ENCODE results near the gene MAPK10. TPM values are rescaled to one million over a fixed set of nuclear protein-coding genes. Genes with fewer than 3 reads are reported as not detected.
"Not testable (repeated sequence)": the region's sequence is repeated elsewhere in the genome, so short reads cannot be mapped to it uniquely, and the experiment has no call there.

The MAPK10 gene
- total RNA-seq, 1 experiment from 2014 or later = 3.6 TPM

GRCh38 chr4:86334020-86334750 lies 25.7 kb downstream of the MAPK10 start:
- CTCF ChIA-PET = no interaction called here
- no peak overlapping the region for H3K4me3 Mint-ChIP-seq (ENCODE audit: low read depth, unreplicated experiment)
- no peak for DNase-seq
- no TSS peak for BruUV-seq (replicated peaks)
- H3K27me3 Mint-ChIP-seq (ENCODE audit: unreplicated experiment) = no peaks in the 10 kb centered on the region
- no peak overlapping the region for H3K27ac Mint-ChIP-seq (ENCODE audit: unreplicated experiment)
- no peaks in the 10 kb centered on the region for H3K4me1 Mint-ChIP-seq (ENCODE audit: low read depth, unreplicated experiment)
- TF ChIP-seq, protein P1, sequence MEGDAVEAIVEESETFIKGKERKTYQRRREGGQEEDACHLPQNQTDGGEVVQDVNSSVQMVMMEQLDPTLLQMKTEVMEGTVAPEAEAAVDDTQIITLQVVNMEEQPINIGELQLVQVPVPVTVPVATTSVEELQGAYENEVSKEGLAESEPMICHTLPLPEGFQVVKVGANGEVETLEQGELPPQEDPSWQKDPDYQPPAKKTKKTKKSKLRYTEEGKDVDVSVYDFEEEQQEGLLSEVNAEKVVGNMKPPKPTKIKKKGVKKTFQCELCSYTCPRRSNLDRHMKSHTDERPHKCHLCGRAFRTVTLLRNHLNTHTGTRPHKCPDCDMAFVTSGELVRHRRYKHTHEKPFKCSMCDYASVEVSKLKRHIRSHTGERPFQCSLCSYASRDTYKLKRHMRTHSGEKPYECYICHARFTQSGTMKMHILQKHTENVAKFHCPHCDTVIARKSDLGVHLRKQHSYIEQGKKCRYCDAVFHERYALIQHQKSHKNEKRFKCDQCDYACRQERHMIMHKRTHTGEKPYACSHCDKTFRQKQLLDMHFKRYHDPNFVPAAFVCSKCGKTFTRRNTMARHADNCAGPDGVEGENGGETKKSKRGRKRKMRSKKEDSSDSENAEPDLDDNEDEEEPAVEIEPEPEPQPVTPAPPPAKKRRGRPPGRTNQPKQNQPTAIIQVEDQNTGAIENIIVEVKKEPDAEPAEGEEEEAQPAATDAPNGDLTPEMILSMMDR (IDR thresholded peaks at IDR 0.05; ENCODE audit: unreplicated experiment) = no peak
- no peaks in the 10 kb centered on the region for H3K9me3 Mint-ChIP-seq (ENCODE audit: low read depth, unreplicated experiment)
- H3K36me3 Mint-ChIP-seq (ENCODE audit: insufficient read depth, unreplicated experiment) = no peaks in the 10 kb centered on the region
- intact Hi-C loops (cut with micrococcal nuclease; ENCODE audit: unreplicated experiment) = no loop called here

DNA sequence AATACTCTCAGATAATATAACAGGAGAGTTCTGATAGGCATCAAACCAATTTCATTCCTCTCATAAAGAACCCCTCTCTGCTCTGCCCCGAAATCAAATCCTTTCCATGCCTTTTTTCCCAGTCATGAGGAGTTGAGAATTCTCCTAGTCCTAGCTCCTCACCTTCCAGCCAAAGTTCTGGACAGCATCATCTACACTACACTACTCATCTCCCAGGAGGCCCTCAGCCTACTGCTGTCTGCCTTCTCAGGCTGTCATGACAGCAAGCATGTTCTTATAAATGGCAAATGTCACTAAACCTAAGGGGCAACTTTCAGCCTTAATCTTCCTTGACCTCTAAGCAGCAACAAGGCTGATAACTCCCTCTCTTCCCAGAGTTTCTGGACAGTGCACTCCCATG lies 26.6 kb downstream of the MAPK10 start:
- CTCF ChIA-PET = no interaction called here
- DNase-seq = no peak
- no TSS peak for BruUV-seq (replicated peaks)
- intact Hi-C loops (cut with micrococcal nuclease; ENCODE audit: unreplicated experiment) = no loop called here
- Mint-ChIP-seq H3K9me3 (ENCODE audit: low read depth, unreplicated experiment) (no peaks in the 10 kb centered on the region), H3K4me3 (ENCODE audit: low read depth, unreplicated experiment) (no peak overlapping the region), H3K4me1 (ENCODE audit: low read depth, unreplicated experiment) (no peaks in the 10 kb centered on the region), H3K27ac (ENCODE audit: unreplicated experiment) (no peak overlapping the region), H3K27me3 (ENCODE audit: unreplicated experiment) (no peaks in the 10 kb centered on the region), H3K36me3 (ENCODE audit: insufficient read depth, unreplicated experiment) (no peaks in the 10 kb centered on the region)
- TF ChIP-seq, protein P1 (IDR thresholded peaks at IDR 0.05; ENCODE audit: unreplicated experiment) = no peak

DNA sequence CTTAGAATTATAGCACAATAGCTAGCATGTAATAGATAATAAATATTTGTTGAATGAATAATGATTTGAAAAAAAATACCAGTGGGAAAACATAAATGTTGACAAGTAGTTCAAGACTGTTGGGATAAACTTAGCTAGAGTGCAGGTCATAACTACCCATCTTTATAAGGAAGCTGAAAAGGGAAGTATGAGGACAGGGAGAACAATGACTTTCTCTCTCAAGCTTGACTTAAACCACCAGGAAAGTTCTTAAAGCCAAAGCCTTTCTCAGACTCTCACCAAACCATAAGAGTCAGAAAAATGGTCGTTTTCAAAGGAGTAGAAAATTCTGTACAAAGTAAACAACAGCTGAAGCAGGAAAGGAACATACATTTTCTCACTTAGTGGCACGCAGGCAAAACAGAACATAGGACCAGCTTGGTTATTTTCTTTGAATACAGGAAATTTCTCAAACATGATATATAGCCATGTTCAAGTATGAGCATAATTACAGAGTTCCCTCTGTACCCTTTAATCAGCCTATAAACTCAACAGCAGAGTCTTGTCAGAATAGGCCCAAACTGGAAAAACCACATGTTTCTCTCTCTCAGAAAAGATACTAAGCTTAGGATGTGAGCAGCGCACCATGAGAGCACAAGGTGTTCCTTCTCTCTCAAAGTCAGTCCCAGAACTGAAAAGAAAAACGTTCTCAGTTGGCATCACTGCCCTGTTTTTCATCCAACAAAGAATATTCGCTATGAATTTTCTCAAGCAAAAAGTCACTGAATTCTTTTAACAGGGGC lies 28.7 kb downstream of the MAPK10 start:
- Mint-ChIP-seq H3K4me1 (ENCODE audit: low read depth, unreplicated experiment) (no peaks in the 10 kb centered on the region), H3K4me3 (ENCODE audit: low read depth, unreplicated experiment) (no peak overlapping the region), H3K27ac (ENCODE audit: unreplicated experiment) (no peak overlapping the region), H3K9me3 (ENCODE audit: low read depth, unreplicated experiment) (no peaks in the 10 kb centered on the region), H3K36me3 (ENCODE audit: insufficient read depth, unreplicated experiment) (no peaks in the 10 kb centered on the region), H3K27me3 (ENCODE audit: unreplicated experiment) (no peaks in the 10 kb centered on the region)
- intact Hi-C loops (cut with micrococcal nuclease; ENCODE audit: unreplicated experiment) = no loop called here
- TF ChIP-seq, protein P1 (IDR thresholded peaks at IDR 0.05; ENCODE audit: unreplicated experiment) = no peak
- DNase-seq = no peak
- CTCF ChIA-PET = no interaction called here
- no TSS peak for BruUV-seq (replicated peaks)

- CTCF ChIA-PET; intact Hi-C loops (cut with micrococcal nuclease; ENCODE audit: unreplicated experiment); H3K4me1 Mint-ChIP-seq (ENCODE audit: low read depth, unreplicated experiment); H3K27me3 Mint-ChIP-seq (ENCODE audit: unreplicated experiment); H3K4me3 Mint-ChIP-seq (ENCODE audit: low read depth, unreplicated experiment); H3K36me3 Mint-ChIP-seq (ENCODE audit: insufficient read depth, unreplicated experiment); DNase-seq; H3K9me3 Mint-ChIP-seq (ENCODE audit: low read depth, unreplicated experiment); BruUV-seq (replicated peaks); H3K27ac Mint-ChIP-seq (ENCODE audit: unreplicated experiment): not testable (repeated sequence)
Measured at GRCh38 chr4:86330411-86330810, 29.4 kb downstream of the MAPK10 start.

DNA sequence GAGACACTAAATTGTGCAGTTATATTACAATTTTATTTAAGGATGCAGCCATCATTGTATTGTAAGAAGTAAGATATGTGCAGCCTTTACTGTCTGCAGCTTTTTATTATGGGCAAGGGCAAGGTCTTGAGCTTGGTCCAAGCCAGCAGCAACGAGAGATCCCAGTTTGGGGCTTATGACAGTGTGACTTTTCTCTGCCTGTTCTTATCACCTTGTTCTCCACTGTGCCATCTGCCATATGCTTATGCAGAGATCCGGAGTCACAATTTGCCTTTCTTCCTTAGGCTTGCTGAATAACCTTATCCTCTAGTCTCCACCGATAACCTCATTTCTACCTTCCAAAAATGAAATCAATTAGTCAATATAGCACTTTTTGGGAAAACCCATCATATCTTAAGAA lies 30.4 kb downstream of the MAPK10 start:
- Mint-ChIP-seq H3K4me1 (ENCODE audit: low read depth, unreplicated experiment) (no peaks in the 10 kb centered on the region), H3K27me3 (ENCODE audit: unreplicated experiment) (no peaks in the 10 kb centered on the region), H3K36me3 (ENCODE audit: insufficient read depth, unreplicated experiment) (no peaks in the 10 kb centered on the region), H3K4me3 (ENCODE audit: low read depth, unreplicated experiment) (no peak overlapping the region), H3K27ac (ENCODE audit: unreplicated experiment) (no peak overlapping the region), H3K9me3 (ENCODE audit: low read depth, unreplicated experiment) (no peaks in the 10 kb centered on the region)
- CTCF ChIA-PET = no interaction called here
- no peak for DNase-seq
- TF ChIP-seq, protein P1 (IDR thresholded peaks at IDR 0.05; ENCODE audit: unreplicated experiment) = no peak
- no TSS peak for BruUV-seq (replicated peaks)
- intact Hi-C loops (cut with micrococcal nuclease; ENCODE audit: unreplicated experiment) = no loop called here

All from Calu3 (cell line).